ENCODE data around the gene SNED1.

The SNED1 gene

GRCh38 chr2:240959214-240959940 is 39.0 kb upstream of the SNED1 start:
- no peak for TF ChIP-seq CTCF (conservative IDR thresholded peaks at IDR 0.05; ENCODE audit: low read length)
- TF ChIP-seq EZH2phosphoT487 (IDR thresholded peaks at IDR 0.05; ENCODE audit: borderline replicate concordance), result no peak
- H3K4me2 ChIP-seq (ENCODE audit: low read depth, low read length, poor library complexity, severe bottlenecking), result no peak overlapping the region
- no peaks in the 10 kb centered on the region for H3K9me2 ChIP-seq (replicated peaks; ENCODE audit: low read depth, low read length)
- H3F3A ChIP-seq (ENCODE audit: low read depth), result no peaks in the 10 kb centered on the region
- H3K36me3 ChIP-seq (ENCODE audit: insufficient read depth, low read length), result no peaks in the 10 kb centered on the region
- no peak overlapping the region for H2AFZ ChIP-seq (ENCODE audit: low read length)
- H3K4me3 ChIP-seq (ENCODE audit: low read length, poor library complexity, severe bottlenecking), result no peak overlapping the region
- H3K27me3 ChIP-seq (ENCODE audit: insufficient read depth, low read length, poor library complexity, severe bottlenecking), result no peaks in the 10 kb centered on the region
- H4K20me1 ChIP-seq (ENCODE audit: insufficient read depth, low read length, poor library complexity, severe bottlenecking), result no peaks in the 10 kb centered on the region
- no peaks in the 10 kb centered on the region for H3K9me3 ChIP-seq (ENCODE audit: insufficient read depth, low read depth, low read length)
- H3K79me2 ChIP-seq (ENCODE audit: insufficient read depth, low read length), result no peaks in the 10 kb centered on the region
- no peak overlapping the region for H3K9ac ChIP-seq (ENCODE audit: low read depth, low read length, poor library complexity, severe bottlenecking)
- H3K4me1 ChIP-seq (ENCODE audit: insufficient read depth, low read length, poor library complexity, severe bottlenecking), result no peaks in the 10 kb centered on the region

GRCh38 chr2:240959941-240960308 is 38.5 kb upstream of the SNED1 start:
- no peaks in the 10 kb centered on the region for H3K36me3 ChIP-seq (ENCODE audit: insufficient read depth, low read length)
- H3K4me3 ChIP-seq (ENCODE audit: low read length, poor library complexity, severe bottlenecking), result no peak overlapping the region
- H3K4me1 ChIP-seq (ENCODE audit: insufficient read depth, low read length, poor library complexity, severe bottlenecking), result no peaks in the 10 kb centered on the region
- H3K79me2 ChIP-seq (ENCODE audit: insufficient read depth, low read length), result no peaks in the 10 kb centered on the region
- no peak overlapping the region for H2AFZ ChIP-seq (ENCODE audit: low read length)
- no peaks in the 10 kb centered on the region for H4K20me1 ChIP-seq (ENCODE audit: insufficient read depth, low read length, poor library complexity, severe bottlenecking)
- no peaks in the 10 kb centered on the region for H3K9me2 ChIP-seq (replicated peaks; ENCODE audit: low read depth, low read length)
- H3K4me2 ChIP-seq (ENCODE audit: low read depth, low read length, poor library complexity, severe bottlenecking), result no peak overlapping the region
- no peaks in the 10 kb centered on the region; the same call in 1 of the 2 replicates for H3K9me3 ChIP-seq (ENCODE audit: insufficient read depth, low read depth, low read length)
- H3K27me3 ChIP-seq (ENCODE audit: insufficient read depth, low read length, poor library complexity, severe bottlenecking), result no peaks in the 10 kb centered on the region
- no peaks in the 10 kb centered on the region for H3F3A ChIP-seq (ENCODE audit: low read depth)
- no peak for TF ChIP-seq EZH2phosphoT487 (IDR thresholded peaks at IDR 0.05; ENCODE audit: borderline replicate concordance)
- TF ChIP-seq CTCF (conservative IDR thresholded peaks at IDR 0.05; ENCODE audit: low read length), result no peak
- no peak overlapping the region for H3K9ac ChIP-seq (ENCODE audit: low read depth, low read length, poor library complexity, severe bottlenecking)

- H2AFZ ChIP-seq (ENCODE audit: low read length), result no peak overlapping the region
- H3K27me3 ChIP-seq (ENCODE audit: insufficient read depth, low read length, poor library complexity, severe bottlenecking), result no peaks in the 10 kb centered on the region
- no peak overlapping the region for H3K9ac ChIP-seq (ENCODE audit: low read depth, low read length, poor library complexity, severe bottlenecking)
- H3F3A ChIP-seq (ENCODE audit: low read depth), result no peaks in the 10 kb centered on the region
- H3K4me1 ChIP-seq (ENCODE audit: insufficient read depth, low read length, poor library complexity, severe bottlenecking), result no peaks in the 10 kb centered on the region
- H3K79me2 ChIP-seq (ENCODE audit: insufficient read depth, low read length), result no peaks in the 10 kb centered on the region
- no peaks in the 10 kb centered on the region for H4K20me1 ChIP-seq (ENCODE audit: insufficient read depth, low read length, poor library complexity, severe bottlenecking)
- no peak overlapping the region for H3K4me2 ChIP-seq (ENCODE audit: low read depth, low read length, poor library complexity, severe bottlenecking)
- TF ChIP-seq CTCF (conservative IDR thresholded peaks at IDR 0.05; ENCODE audit: low read length) (no peak), EZH2phosphoT487 (IDR thresholded peaks at IDR 0.05; ENCODE audit: borderline replicate concordance) (no peak)
- no peaks in the 10 kb centered on the region for H3K36me3 ChIP-seq (ENCODE audit: insufficient read depth, low read length)
- H3K4me3 ChIP-seq (ENCODE audit: low read length, poor library complexity, severe bottlenecking), result no peak overlapping the region
- no peaks in the 10 kb centered on the region for H3K9me2 ChIP-seq (replicated peaks; ENCODE audit: low read depth, low read length)
- H3K9me3 ChIP-seq (ENCODE audit: insufficient read depth, low read depth, low read length), result no peaks in the 10 kb centered on the region; the same call in 1 of the 2 replicates
Observed at GRCh38 chr2:240960309-240960970, 38.0 kb upstream of the SNED1 start.

All from Loucy (cell line).